Adrenal gland (tissue), 5 donors: Measurements from ENCODE around the gene GDF2.

Experiments
- CTCF ChIP-seq, 6 experiments: fragments of 450-650 bp in 4 of 6; fragments of 200-600 bp in 2 of 6; sonication (generic) in 1 of 6; IDR thresholded peaks; 1 replicate in 5 of 6; 2 replicates in 1 of 6; pipeline versions ENCODE4 v1.5.1 to v1.8.0; 2016 to 2021; ENCODE audit warnings: antibody characterized with exemption in 6 of 6, mild to moderate bottlenecking in 2 of 6, moderate library complexity in 1 of 6
- POLR2A ChIP-seq, 2 donors: fragments of 450-650 bp; IDR thresholded peaks; one replicate each; pipeline ENCODE4 v1.6.1; 2017; ENCODE audit warnings: antibody characterized with exemption in 2 of 2, mild to moderate bottlenecking in 2 of 2, moderate library complexity in 1 of 2
- donor health status: DM: no; HTN: no; CAD: no.

DNA sequence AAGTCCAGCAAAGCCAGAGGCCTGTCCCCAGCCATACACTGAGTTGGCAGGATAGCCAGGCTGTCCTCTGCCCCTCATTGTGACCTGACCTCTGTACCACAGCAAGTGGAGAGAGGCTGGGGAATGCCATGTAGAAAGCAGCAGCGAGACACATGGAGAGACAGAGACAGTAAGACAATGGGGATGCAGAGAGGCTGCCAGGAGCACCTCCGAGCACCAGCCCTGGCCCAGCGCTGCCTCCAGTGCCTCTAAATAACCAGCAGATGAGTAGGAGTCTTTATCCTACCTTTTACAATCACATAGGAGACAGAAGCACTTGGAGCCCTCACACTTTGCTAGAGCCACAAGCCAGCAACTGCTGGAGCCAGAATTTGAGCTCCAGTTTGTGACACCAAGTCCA is 8.1 kb downstream of the GDF2 start:
- TF ChIP-seq CTCF (IDR thresholded peaks at IDR 0.05) (no peak), POLR2A (IDR thresholded peaks at IDR 0.05) (no peak)
